Head of caudate nucleus (tissue), 42 donors: ENCODE measurements around the gene MED7.
"Not testable (repeated sequence)": the region's sequence is repeated elsewhere in the genome, so short reads cannot be mapped to it uniquely, and the experiment has no call there.

ENCODE experiments used
- DNase-seq, 42 donors: peaks; one replicate each; pipeline versions ENCODE4 v3.0.0 to v3.0.0-alpha.2; 2020 to 2021; ENCODE audit warnings: mixed read lengths in 7 of 42
- intact Hi-C: fragments of 100-400 bp; cut with DNase I; formaldehyde crosslinking; loops from one replicate; pipeline ENCODE4 v1.15.0; 2022

MED7 gene

GRCh38 chr5:157142317-157143126 is at the start of gene MED7:
Gene MED7 (minus strand): TSS chr5:157142865. CDS start chr5:157139431, 3,434 bp downstream.
- peak; percentile 84 to 99 (median 95) for DNase-seq
- intact Hi-C loops, result loop anchor here (10.0 kb wide), 1 partner anchor 122 kb away; the partner anchor contains the start of gene CYFIP2

GRCh38 chr5:157189223-157189622 is 46.6 kb upstream of the MED7 start:
- no peak for DNase-seq
- intact Hi-C loops, result no loop called here

- no peak for DNase-seq
- intact Hi-C loops, result no loop called here
Observed at GRCh38 chr5:157188270-157188669, 45.6 kb upstream of the MED7 start.

GRCh38 chr5:157187046-157187754 is 44.5 kb upstream of the MED7 start:
- DNase-seq, result no peak
- intact Hi-C loops, result no loop called here

GRCh38 chr5:157186309-157187045 is 43.8 kb upstream of the MED7 start:
- DNase-seq, result no peak
- intact Hi-C loops, result no loop called here

- peak in 9 of 42 donors; percentile 2 to 29 (median 11) for DNase-seq
- intact Hi-C loops, result not testable (repeated sequence)
Observed at GRCh38 chr5:157185122-157185521, 42.5 kb upstream of the MED7 start.

- intact Hi-C loops, result no loop called here
- no peak for DNase-seq
Observed at GRCh38 chr5:157184117-157184670, 41.5 kb upstream of the MED7 start.

- no peak for DNase-seq
- intact Hi-C loops, result no loop called here
Observed at GRCh38 chr5:157182143-157182757, 39.6 kb upstream of the MED7 start.

- DNase-seq, result no peak
- intact Hi-C loops, result no loop called here
Observed at GRCh38 chr5:157180374-157181264, 38.0 kb upstream of the MED7 start, which contains the start of gene ITK. Gene ITK (plus strand): TSS chr5:157180840. CDS start chr5:157180978, 138 bp downstream.

- intact Hi-C loops, result no loop called here
Observed at GRCh38 chr5:157178966-157179365, 36.3 kb upstream of the MED7 start.

GRCh38 chr5:157177953-157178352 is 35.3 kb upstream of the MED7 start:
- no peak for DNase-seq
- intact Hi-C loops, result no loop called here

More at GRCh38 chr5:157178966-157179365, 36.3 kb upstream of the MED7 start:
- no peak for DNase-seq

- no peak for DNase-seq
- intact Hi-C loops, result no loop called here
Observed at GRCh38 chr5:157175071-157175612, 32.5 kb upstream of the MED7 start.

GRCh38 chr5:157172403-157172802 is 29.7 kb upstream of the MED7 start:
- DNase-seq, result no peak
- intact Hi-C loops, result no loop called here

- intact Hi-C loops, result no loop called here
- no peak for DNase-seq
Observed at GRCh38 chr5:157168286-157168685, 25.6 kb upstream of the MED7 start.

- intact Hi-C loops, result no loop called here
- DNase-seq, result no peak
Observed at GRCh38 chr5:157167214-157167621, 24.6 kb upstream of the MED7 start.

GRCh38 chr5:157166214-157167213 is 23.8 kb upstream of the MED7 start, which contains the start of gene GARIN3:
Gene GARIN3 (minus strand): TSS chr5:157166264. CDS start chr5:157166168, 96 bp downstream.
- DNase-seq, result peak in 1 of 42 donors; percentile 9
- intact Hi-C loops, result no loop called here
